T47D (cell line): ENCODE results near the gene PKD1L1.
A peak's percentile ranks its signal among the peaks of the same experiment; 100 is the strongest.
"Not testable (repeated sequence)": the region's sequence is repeated elsewhere in the genome, so short reads cannot be mapped to it uniquely, and the experiment has no call there.

ENCODE experiments used
- DNase-seq, 2 experiments: peaks; one replicate each; pipeline versions ENCODE4 v3.0.0 to v3.0.0-alpha.2; 2011 to 2012; ENCODE audit warnings: low read depth in 1 of 2, low spot score in 1 of 2
- JUND ChIP-seq: IDR thresholded peaks from 2 replicates; pipeline ENCODE4 v1.6.1; 2012; ENCODE audit warnings: low read depth
- in situ Hi-C: cut with HindIII; loops from 2 replicates; pipeline ENCODE4 v1.10.0; 2016; ENCODE audit warnings: low sequenced_read_pairs, low pct_unique_long_range_greater_than_20kb

PKD1L1 gene

GRCh38 chr7:47952224-47952623 is 4.0 kb upstream of the PKD1L1 start:
- TF ChIP-seq JUND: no peak
- DNase-seq: peak; percentile 28 to 88
- in situ Hi-C loops: no loop called here

GRCh38 chr7:47951374-47951773 is 3.1 kb upstream of the PKD1L1 start:
- in situ Hi-C loops: no loop called here
- peak; percentile 78 to 94 for DNase-seq
- TF ChIP-seq JUND: no peak; the same call in 1 of the 2 replicates

- TF ChIP-seq JUND: no peak
- peak; percentile 33 to 95 for DNase-seq
- in situ Hi-C loops: no loop called here
Measured at GRCh38 chr7:47950714-47951113, 2.4 kb upstream of the PKD1L1 start.

GRCh38 chr7:47949703-47950102 is 1.4 kb upstream of the PKD1L1 start:
- no peak for DNase-seq
- TF ChIP-seq JUND: no peak
- in situ Hi-C loops: no loop called here

GRCh38 chr7:47947355-47947749 is 914 bp downstream of the PKD1L1 start:
- TF ChIP-seq JUND: no peak
- DNase-seq: no peak
- in situ Hi-C loops: no loop called here

- in situ Hi-C loops: no loop called here
- TF ChIP-seq JUND: no peak
- DNase-seq: no peak
Measured at GRCh38 chr7:47946581-47947354, 1.5 kb downstream of the PKD1L1 start.

GRCh38 chr7:47945261-47946015 is 2.8 kb downstream of the PKD1L1 start:
- TF ChIP-seq JUND: no peak
- in situ Hi-C loops: no loop called here
- peak; percentile 61 to 86 for DNase-seq

GRCh38 chr7:47944536-47945260 is 3.6 kb downstream of the PKD1L1 start:
- no peak for DNase-seq
- in situ Hi-C loops: no loop called here
- TF ChIP-seq JUND: no peak

GRCh38 chr7:47943676-47944474 is 4.4 kb downstream of the PKD1L1 start:
- in situ Hi-C loops: no loop called here
- DNase-seq: no peak
- TF ChIP-seq JUND: no peak

- in situ Hi-C loops, DNase-seq: not testable (repeated sequence)
Measured at GRCh38 chr7:47942651-47943050, 5.6 kb downstream of the PKD1L1 start.

GRCh38 chr7:47942132-47942531 is 6.1 kb downstream of the PKD1L1 start:
- in situ Hi-C loops: no loop called here
- DNase-seq: no peak
- TF ChIP-seq JUND: no peak
